ENCODE measurements around the gene PTPRA. TPM values are rescaled to one million over a fixed set of nuclear protein-coding genes. Genes with fewer than 3 reads are reported as not detected.

PTPRA gene
- total RNA-seq, 1 donor from 2014 or later: 23.5 TPM

DNA sequence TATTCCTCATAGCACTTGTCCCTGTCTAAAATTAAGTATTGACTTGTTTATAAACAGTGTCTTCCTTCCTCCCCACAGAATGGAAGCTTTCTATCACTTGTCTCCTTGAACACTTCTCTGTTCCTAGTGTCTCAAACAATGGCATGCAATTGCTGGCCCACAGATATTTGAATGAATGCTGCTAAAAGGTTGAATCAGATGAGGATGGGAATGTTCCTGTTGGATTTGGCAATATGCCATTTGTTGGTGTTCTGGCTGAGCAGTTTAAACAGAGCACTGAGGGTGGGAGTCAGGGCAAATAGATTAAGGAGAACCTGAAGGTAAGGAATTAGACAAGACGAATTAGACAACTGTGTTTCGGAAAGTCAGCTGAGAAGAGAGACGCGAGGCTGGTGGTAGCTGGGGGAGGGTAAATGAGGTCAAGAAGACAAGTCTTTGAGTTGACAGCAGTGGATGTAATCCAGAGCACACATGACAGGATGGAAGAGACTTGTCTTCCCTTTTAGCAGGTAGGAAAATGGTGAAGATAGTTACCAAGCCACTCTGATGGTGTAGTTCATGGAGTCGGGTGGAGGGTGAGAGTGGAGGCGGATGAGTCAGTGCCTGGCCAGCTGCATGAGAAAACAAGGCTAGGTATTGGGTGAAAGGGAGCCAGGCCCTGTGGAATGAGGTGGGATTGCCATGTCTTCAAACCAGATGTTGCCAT lies 111.8 kb downstream of the PTPRA start:
- TF ChIP-seq, protein P1, sequence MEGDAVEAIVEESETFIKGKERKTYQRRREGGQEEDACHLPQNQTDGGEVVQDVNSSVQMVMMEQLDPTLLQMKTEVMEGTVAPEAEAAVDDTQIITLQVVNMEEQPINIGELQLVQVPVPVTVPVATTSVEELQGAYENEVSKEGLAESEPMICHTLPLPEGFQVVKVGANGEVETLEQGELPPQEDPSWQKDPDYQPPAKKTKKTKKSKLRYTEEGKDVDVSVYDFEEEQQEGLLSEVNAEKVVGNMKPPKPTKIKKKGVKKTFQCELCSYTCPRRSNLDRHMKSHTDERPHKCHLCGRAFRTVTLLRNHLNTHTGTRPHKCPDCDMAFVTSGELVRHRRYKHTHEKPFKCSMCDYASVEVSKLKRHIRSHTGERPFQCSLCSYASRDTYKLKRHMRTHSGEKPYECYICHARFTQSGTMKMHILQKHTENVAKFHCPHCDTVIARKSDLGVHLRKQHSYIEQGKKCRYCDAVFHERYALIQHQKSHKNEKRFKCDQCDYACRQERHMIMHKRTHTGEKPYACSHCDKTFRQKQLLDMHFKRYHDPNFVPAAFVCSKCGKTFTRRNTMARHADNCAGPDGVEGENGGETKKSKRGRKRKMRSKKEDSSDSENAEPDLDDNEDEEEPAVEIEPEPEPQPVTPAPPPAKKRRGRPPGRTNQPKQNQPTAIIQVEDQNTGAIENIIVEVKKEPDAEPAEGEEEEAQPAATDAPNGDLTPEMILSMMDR (IDR thresholded peaks at IDR 0.05; ENCODE audit: borderline replicate concordance): no peak
- Histone ChIP-seq H3K9me3 (replicated peaks) (no peaks in the 10 kb centered on the region), H3K27ac (replicated peaks) (no peak overlapping the region), H3K27me3 (ENCODE audit: low read depth) (no peaks in the 10 kb centered on the region), H3K4me1 (peaks cover 16% of the 10 kb centered on the region), H3K36me3 (peaks cover 39% of the 10 kb centered on the region), H3K4me3 (no peak overlapping the region)
- DNase-seq: no peak
- intact Hi-C loops (cut with micrococcal nuclease): no loop called here

DNA sequence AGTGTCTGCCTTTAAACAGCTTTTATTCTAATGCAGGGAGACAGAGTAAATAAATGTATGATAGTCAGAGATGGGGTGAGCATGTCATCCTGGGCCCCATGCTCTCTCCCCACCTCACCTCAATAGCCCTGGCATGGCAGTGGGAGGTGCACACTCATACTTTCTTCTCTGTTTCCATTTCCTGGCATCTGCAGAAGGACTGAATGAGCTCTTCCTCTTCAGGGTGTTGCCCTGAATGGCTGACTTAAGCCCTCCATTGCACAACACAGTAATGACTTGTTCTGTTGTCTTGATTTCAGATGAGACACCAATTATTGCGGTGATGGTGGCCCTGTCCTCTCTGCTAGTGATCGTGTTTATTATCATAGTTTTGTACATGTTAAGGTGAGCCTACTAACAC lies 113.2 kb downstream of the PTPRA start:
- no peak for DNase-seq
- no peaks in the 10 kb centered on the region for H3K9me3 ChIP-seq (replicated peaks)
- H3K4me1 ChIP-seq: peaks cover 16% of the 10 kb centered on the region
- H3K36me3 ChIP-seq: peaks cover 52% of the 10 kb centered on the region
- H3K27ac ChIP-seq (replicated peaks): no peak overlapping the region
- intact Hi-C loops (cut with micrococcal nuclease): no loop called here
- no peaks in the 10 kb centered on the region for H3K27me3 ChIP-seq (ENCODE audit: low read depth)
- TF ChIP-seq, protein P1 (IDR thresholded peaks at IDR 0.05; ENCODE audit: borderline replicate concordance): no peak
- no peak overlapping the region for H3K4me3 ChIP-seq

DNA sequence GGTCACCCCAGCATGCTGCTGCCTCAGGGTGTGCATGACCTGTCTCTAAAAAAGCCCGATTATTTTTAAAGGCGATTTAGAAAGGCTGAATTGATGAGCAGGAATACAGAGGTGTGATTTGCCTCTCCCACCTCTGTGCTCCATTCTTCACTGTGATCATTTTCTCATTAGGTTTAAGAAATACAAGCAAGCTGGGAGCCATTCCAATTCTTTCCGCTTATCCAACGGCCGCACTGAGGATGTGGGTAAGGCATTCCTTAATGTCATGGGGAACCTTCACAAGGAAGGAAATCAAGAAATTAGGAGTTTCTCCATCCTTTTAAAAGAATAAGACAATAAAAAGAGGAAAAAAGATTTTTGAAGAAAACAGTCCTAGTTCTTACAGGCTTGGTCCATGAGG lies 114.6 kb downstream of the PTPRA start:
- peaks cover 66% of the 10 kb centered on the region for H3K36me3 ChIP-seq
- no peaks in the 10 kb centered on the region for H3K9me3 ChIP-seq (replicated peaks)
- H3K27ac ChIP-seq (replicated peaks): no peak overlapping the region
- no peak for DNase-seq
- intact Hi-C loops (cut with micrococcal nuclease): no loop called here
- peaks cover 16% of the 10 kb centered on the region for H3K4me1 ChIP-seq
- TF ChIP-seq, protein P1 (IDR thresholded peaks at IDR 0.05; ENCODE audit: borderline replicate concordance): no peak
- no peaks in the 10 kb centered on the region for H3K27me3 ChIP-seq (ENCODE audit: low read depth)
- H3K4me3 ChIP-seq: no peak overlapping the region

DNA sequence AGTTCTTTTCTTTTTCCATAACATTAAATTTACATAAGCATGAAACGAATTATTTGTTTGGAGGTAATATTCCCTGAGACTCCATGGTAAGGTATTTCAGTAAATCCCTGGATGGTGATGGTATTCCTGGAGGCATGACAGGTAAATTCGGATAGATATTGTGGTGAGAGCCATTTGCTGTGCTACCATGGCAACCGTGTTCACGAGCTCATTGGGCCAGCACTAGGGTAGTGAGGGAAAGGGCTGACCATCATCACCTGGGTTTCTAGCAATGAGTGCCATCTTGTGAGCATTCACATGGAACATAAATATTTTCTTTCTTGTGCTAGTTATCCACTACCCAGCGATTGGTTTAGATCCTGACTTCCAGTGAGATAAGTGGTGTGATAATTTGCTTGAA lies 118.3 kb downstream of the PTPRA start:
- TF ChIP-seq, protein P1 (IDR thresholded peaks at IDR 0.05; ENCODE audit: borderline replicate concordance): no peak
- no peaks in the 10 kb centered on the region for H3K4me1 ChIP-seq
- H3K36me3 ChIP-seq: peaks cover 88% of the 10 kb centered on the region
- H3K27me3 ChIP-seq (ENCODE audit: low read depth): no peaks in the 10 kb centered on the region
- H3K4me3 ChIP-seq: no peak overlapping the region
- DNase-seq: no peak
- intact Hi-C loops (cut with micrococcal nuclease): no loop called here
- no peaks in the 10 kb centered on the region for H3K9me3 ChIP-seq (replicated peaks)
- no peak overlapping the region for H3K27ac ChIP-seq (replicated peaks)

DNA sequence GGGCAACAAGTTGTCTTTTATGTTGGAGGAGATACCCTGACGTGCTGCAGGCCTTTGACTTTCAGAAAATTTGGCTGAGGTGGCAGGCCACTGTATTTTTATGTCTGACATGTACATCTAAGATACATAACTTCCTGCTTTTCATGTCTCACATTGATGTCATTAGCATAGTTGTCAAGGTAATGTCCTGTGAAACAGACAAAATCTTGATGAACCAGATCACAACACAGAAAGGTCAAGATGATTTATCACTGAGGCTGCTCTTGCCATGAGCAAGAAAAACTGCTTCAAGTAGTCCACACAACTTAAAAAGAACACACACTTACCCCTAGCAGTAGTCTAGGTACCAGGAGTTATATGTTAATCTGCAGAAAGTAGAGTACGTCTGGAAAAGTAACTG lies 120.0 kb downstream of the PTPRA start:
- TF ChIP-seq, protein P1 (IDR thresholded peaks at IDR 0.05; ENCODE audit: borderline replicate concordance): no peak
- Histone ChIP-seq H3K36me3 (peaks cover 72% of the 10 kb centered on the region), H3K27ac (replicated peaks) (no peak overlapping the region), H3K4me1 (no peaks in the 10 kb centered on the region), H3K9me3 (replicated peaks) (no peaks in the 10 kb centered on the region), H3K27me3 (ENCODE audit: low read depth) (no peaks in the 10 kb centered on the region), H3K4me3 (no peak overlapping the region)
- intact Hi-C loops (cut with micrococcal nuclease): no loop called here
- no peak for DNase-seq
